Adrenal gland (tissue), 5 donors: ENCODE measurements around the gene FAAP24.
"Not testable (repeated sequence)": the region's sequence is repeated elsewhere in the genome, so short reads cannot be mapped to it uniquely, and the experiment has no call there.

Experiments used
- CTCF ChIP-seq, 6 experiments: fragments of 450-650 bp in 4 of 6; fragments of 200-600 bp in 2 of 6; sonication (generic) in 1 of 6; IDR thresholded peaks; 1 replicate in 5 of 6; 2 replicates in 1 of 6; pipeline versions ENCODE4 v1.5.1 to v1.8.0; 2016 to 2021; ENCODE audit warnings: antibody characterized with exemption in 6 of 6, mild to moderate bottlenecking in 2 of 6, moderate library complexity in 1 of 6
- POLR2A ChIP-seq, 2 donors: fragments of 450-650 bp; IDR thresholded peaks; one replicate each; pipeline ENCODE4 v1.6.1; 2017; ENCODE audit warnings: antibody characterized with exemption in 2 of 2, mild to moderate bottlenecking in 2 of 2, moderate library complexity in 1 of 2
- donor health status: DM: no; HTN: no; CAD: no.

- TF ChIP-seq CTCF, POLR2A (IDR thresholded peaks at IDR 0.05): not testable (repeated sequence)
Observed at GRCh38 chr19:32995966-32996365, 23.9 kb downstream of the FAAP24 start.
